Osteocyte (in vitro differentiated cells): ENCODE data around the gene THBS4. TPM values are rescaled to one million over a fixed set of nuclear protein-coding genes. Genes with fewer than 3 reads are reported as not detected.

Source experiments
- DNase-seq: peaks from one replicate; pipeline ENCODE4 v3.0.0; 2021; ENCODE audit warnings: mixed read lengths; ENCODE audit not compliant: unreplicated experiment; ENCODE audit errors: extremely low spot score
- H3K27ac Mint-ChIP-seq: one replicate; pipeline ENCODE4 v1.8.0; 2021; ENCODE audit warnings: mild to moderate bottlenecking, mixed read lengths; ENCODE audit not compliant: unreplicated experiment
- H3K27me3 Mint-ChIP-seq: one replicate; pipeline ENCODE4 v1.8.0; 2021; ENCODE audit warnings: mixed read lengths; ENCODE audit not compliant: unreplicated experiment
- H3K36me3 Mint-ChIP-seq: one replicate; pipeline ENCODE4 v1.8.0; 2021; ENCODE audit warnings: mixed read lengths; ENCODE audit not compliant: unreplicated experiment
- H3K4me1 Mint-ChIP-seq: one replicate; pipeline ENCODE4 v1.8.0; 2021; ENCODE audit warnings: mixed read lengths; ENCODE audit not compliant: unreplicated experiment
- H3K4me3 Mint-ChIP-seq: one replicate; pipeline ENCODE4 v1.8.0; 2021; ENCODE audit warnings: mild to moderate bottlenecking, moderate library complexity, mixed read lengths; ENCODE audit not compliant: unreplicated experiment
- H3K9me3 Mint-ChIP-seq: one replicate; pipeline ENCODE4 v1.8.0; 2021; ENCODE audit warnings: mixed read lengths; ENCODE audit not compliant: unreplicated experiment
- CTCF ChIP-seq: fragments of 200-600 bp; sonication (generic); IDR thresholded peaks from 2 replicates; pipeline ENCODE4 v1.5.0; 2021; ENCODE audit warnings: antibody characterized with exemption, mild to moderate bottlenecking, moderate library complexity
- total RNA-seq: library from RNA; stranded (reverse); gene quantifications from 2 replicates; pipeline ENCODE4 v1.2.1, GENCODE V29; 2021

Gene THBS4
- total RNA-seq, 1 donor from 2014 or later: 1.4 TPM

- Mint-ChIP-seq H3K4me3 (no peak overlapping the region), H3K27me3 (peaks cover 36% of the 10 kb centered on the region), H3K36me3 (no peaks in the 10 kb centered on the region)
These were observed 10.1 kb upstream of the THBS4 start for GRCh38 chr5:80025069-80025468.

GRCh38 chr5:80026841-80027240 lies 8.3 kb upstream of the THBS4 start:
- no peak for DNase-seq
- H3K4me1 Mint-ChIP-seq: no peaks in the 10 kb centered on the region
- no peak overlapping the region for H3K27ac Mint-ChIP-seq
- no peak for TF ChIP-seq CTCF
- H3K4me3 Mint-ChIP-seq: no peak overlapping the region
- peaks cover 44% of the 10 kb centered on the region for H3K27me3 Mint-ChIP-seq
- no peaks in the 10 kb centered on the region for H3K36me3 Mint-ChIP-seq
- no peaks in the 10 kb centered on the region for H3K9me3 Mint-ChIP-seq

More at GRCh38 chr5:80025069-80025468, 10.1 kb upstream of the THBS4 start:
- no peaks in the 10 kb centered on the region for H3K9me3 Mint-ChIP-seq
- no peak overlapping the region for H3K27ac Mint-ChIP-seq
- no peaks in the 10 kb centered on the region for H3K4me1 Mint-ChIP-seq
- no peak for TF ChIP-seq CTCF
- no peak for DNase-seq

GRCh38 chr5:80031109-80031508 lies 4.0 kb upstream of the THBS4 start:
- peaks cover 1% of the 10 kb centered on the region for H3K36me3 Mint-ChIP-seq
- H3K4me1 Mint-ChIP-seq: peaks cover 4% of the 10 kb centered on the region
- TF ChIP-seq CTCF: no peak
- DNase-seq: no peak
- no peak overlapping the region for H3K4me3 Mint-ChIP-seq
- no peaks in the 10 kb centered on the region for H3K9me3 Mint-ChIP-seq
- H3K27me3 Mint-ChIP-seq: peaks cover 65% of the 10 kb centered on the region
- H3K27ac Mint-ChIP-seq: no peak overlapping the region

GRCh38 chr5:80033513-80033912 lies 1.6 kb upstream of the THBS4 start:
- H3K27me3 Mint-ChIP-seq: peaks cover 72% of the 10 kb centered on the region
- H3K4me1 Mint-ChIP-seq: peaks cover 4% of the 10 kb centered on the region
- H3K4me3 Mint-ChIP-seq: no peak overlapping the region
- TF ChIP-seq CTCF: no peak
- H3K9me3 Mint-ChIP-seq: no peaks in the 10 kb centered on the region
- H3K27ac Mint-ChIP-seq: no peak overlapping the region
- H3K36me3 Mint-ChIP-seq: peaks cover 1% of the 10 kb centered on the region
- DNase-seq: no peak

- Mint-ChIP-seq H3K27me3 (peaks cover 76% of the 10 kb centered on the region), H3K36me3 (peaks cover 1% of the 10 kb centered on the region), H3K4me3 (peak overlapping the region; percentile 60), H3K9me3 (no peaks in the 10 kb centered on the region), H3K4me1 (peaks cover 4% of the 10 kb centered on the region), H3K27ac (no peak overlapping the region)
- no peak for TF ChIP-seq CTCF
- DNase-seq: no peak
These were observed 589 bp upstream of the THBS4 start for GRCh38 chr5:80034559-80034958.
